Measurements from ENCODE around the gene HK2.

- TF ChIP-seq POLR2A (IDR thresholded peaks at IDR 0.05; ENCODE audit: low read depth, low read length) (no peak), POLR2AphosphoS5 (IDR thresholded peaks at IDR 0.05; ENCODE audit: insufficient read depth, low read depth, low read length) (no peak), EZH2 (IDR thresholded peaks at IDR 0.05; ENCODE audit: borderline replicate concordance, low read depth, low read length, severe bottlenecking) (no peak), GATA2 (IDR thresholded peaks at IDR 0.05; ENCODE audit: insufficient read depth, insufficient read length, low read depth, low read length) (no peak), JUN (IDR thresholded peaks at IDR 0.05; ENCODE audit: borderline replicate concordance, insufficient read depth, insufficient read length, low read depth) (no peak), MYC (IDR thresholded peaks at IDR 0.05; ENCODE audit: low read depth, low read length) (no peak)
- TF ChIP-seq, protein P1, sequence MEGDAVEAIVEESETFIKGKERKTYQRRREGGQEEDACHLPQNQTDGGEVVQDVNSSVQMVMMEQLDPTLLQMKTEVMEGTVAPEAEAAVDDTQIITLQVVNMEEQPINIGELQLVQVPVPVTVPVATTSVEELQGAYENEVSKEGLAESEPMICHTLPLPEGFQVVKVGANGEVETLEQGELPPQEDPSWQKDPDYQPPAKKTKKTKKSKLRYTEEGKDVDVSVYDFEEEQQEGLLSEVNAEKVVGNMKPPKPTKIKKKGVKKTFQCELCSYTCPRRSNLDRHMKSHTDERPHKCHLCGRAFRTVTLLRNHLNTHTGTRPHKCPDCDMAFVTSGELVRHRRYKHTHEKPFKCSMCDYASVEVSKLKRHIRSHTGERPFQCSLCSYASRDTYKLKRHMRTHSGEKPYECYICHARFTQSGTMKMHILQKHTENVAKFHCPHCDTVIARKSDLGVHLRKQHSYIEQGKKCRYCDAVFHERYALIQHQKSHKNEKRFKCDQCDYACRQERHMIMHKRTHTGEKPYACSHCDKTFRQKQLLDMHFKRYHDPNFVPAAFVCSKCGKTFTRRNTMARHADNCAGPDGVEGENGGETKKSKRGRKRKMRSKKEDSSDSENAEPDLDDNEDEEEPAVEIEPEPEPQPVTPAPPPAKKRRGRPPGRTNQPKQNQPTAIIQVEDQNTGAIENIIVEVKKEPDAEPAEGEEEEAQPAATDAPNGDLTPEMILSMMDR (IDR thresholded peaks at IDR 0.05; ENCODE audit: extremely low read depth in 1 of 2, insufficient read depth in 1 of 2, low read depth in 1 of 2, low read length in 2 of 2): no peak
- TF ChIP-seq, protein P2, sequence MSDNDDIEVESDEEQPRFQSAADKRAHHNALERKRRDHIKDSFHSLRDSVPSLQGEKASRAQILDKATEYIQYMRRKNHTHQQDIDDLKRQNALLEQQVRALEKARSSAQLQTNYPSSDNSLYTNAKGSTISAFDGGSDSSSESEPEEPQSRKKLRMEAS (IDR thresholded peaks at IDR 0.05; ENCODE audit: insufficient read depth, insufficient read length): no peak
Measured at GRCh38 chr2:74844752-74845151, 10.8 kb downstream of the HK2 start.
